Chondrocyte (in vitro differentiated cells): ENCODE measurements around the gene GIT2. TPM values are rescaled to one million over a fixed set of nuclear protein-coding genes. Genes with fewer than 3 reads are reported as not detected.

Experiments
- DNase-seq: peaks from one replicate; pipeline ENCODE4 v3.0.0; 2021; ENCODE audit warnings: mixed read lengths, low spot score
- H3K27ac Mint-ChIP-seq: one replicate; pipeline ENCODE4 v1.8.0; 2021; ENCODE audit warnings: mild to moderate bottlenecking, moderate library complexity, mixed read lengths; ENCODE audit not compliant: unreplicated experiment
- H3K27me3 Mint-ChIP-seq: 2 replicates; pipeline ENCODE4 v1.8.0; 2021; ENCODE audit warnings: low read depth, mixed read lengths
- H3K36me3 Mint-ChIP-seq: 2 replicates; pipeline ENCODE4 v1.8.0; 2021; ENCODE audit warnings: low read depth, mixed read lengths
- H3K4me1 Mint-ChIP-seq: 2 replicates; pipeline ENCODE4 v1.8.0; 2021; ENCODE audit warnings: low read depth, mild to moderate bottlenecking, mixed read lengths
- H3K4me3 Mint-ChIP-seq: one replicate; pipeline ENCODE4 v1.8.0; 2021; ENCODE audit warnings: mild to moderate bottlenecking, moderate library complexity, mixed read lengths; ENCODE audit not compliant: unreplicated experiment
- H3K9me3 Mint-ChIP-seq: 2 replicates; pipeline ENCODE4 v1.8.0; 2021; ENCODE audit warnings: low read depth, mixed read lengths
- total RNA-seq: library from RNA; stranded (reverse); gene quantifications from 3 replicates; pipeline ENCODE4 v1.2.1, GENCODE V29; 2021
- TF ChIP-seq, protein P1 (sequence below): fragments of 200-600 bp; sonication (generic); IDR thresholded peaks from 2 replicates; pipeline ENCODE4 v1.5.0; 2021; ENCODE audit warnings: antibody characterized with exemption, mild to moderate bottlenecking, moderate library complexity

The GIT2 gene
- total RNA-seq, 1 donor from 2014 or later = 38.1 TPM

DNA sequence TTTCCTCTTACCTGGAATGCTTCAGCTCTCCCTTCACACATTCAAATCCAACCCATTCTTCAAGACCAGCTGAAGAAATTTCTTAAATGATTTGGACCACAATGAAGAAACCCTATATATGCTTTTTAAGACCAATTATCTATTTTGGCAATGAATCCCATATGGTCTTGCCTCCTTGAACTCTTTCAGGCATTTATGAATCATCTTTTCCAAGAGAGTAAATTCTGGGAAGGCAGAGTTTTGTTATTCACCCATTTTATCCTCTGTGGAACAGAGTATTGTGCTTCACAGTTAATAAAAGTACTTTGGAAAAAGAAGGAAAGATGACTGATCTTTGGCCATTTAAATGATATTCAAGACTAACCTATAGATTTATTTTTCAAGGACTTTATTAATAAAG lies 14.0 kb downstream of the GIT2 start:
- H3K4me3 Mint-ChIP-seq = no peak overlapping the region
- H3K27ac Mint-ChIP-seq = no peak overlapping the region
- H3K9me3 Mint-ChIP-seq = peaks cover 8% of the 10 kb centered on the region
- peaks cover 33% of the 10 kb centered on the region for H3K36me3 Mint-ChIP-seq
- no peaks in the 10 kb centered on the region for H3K27me3 Mint-ChIP-seq
- H3K4me1 Mint-ChIP-seq = peaks cover 7% of the 10 kb centered on the region
- DNase-seq = no peak
- TF ChIP-seq, protein P1, sequence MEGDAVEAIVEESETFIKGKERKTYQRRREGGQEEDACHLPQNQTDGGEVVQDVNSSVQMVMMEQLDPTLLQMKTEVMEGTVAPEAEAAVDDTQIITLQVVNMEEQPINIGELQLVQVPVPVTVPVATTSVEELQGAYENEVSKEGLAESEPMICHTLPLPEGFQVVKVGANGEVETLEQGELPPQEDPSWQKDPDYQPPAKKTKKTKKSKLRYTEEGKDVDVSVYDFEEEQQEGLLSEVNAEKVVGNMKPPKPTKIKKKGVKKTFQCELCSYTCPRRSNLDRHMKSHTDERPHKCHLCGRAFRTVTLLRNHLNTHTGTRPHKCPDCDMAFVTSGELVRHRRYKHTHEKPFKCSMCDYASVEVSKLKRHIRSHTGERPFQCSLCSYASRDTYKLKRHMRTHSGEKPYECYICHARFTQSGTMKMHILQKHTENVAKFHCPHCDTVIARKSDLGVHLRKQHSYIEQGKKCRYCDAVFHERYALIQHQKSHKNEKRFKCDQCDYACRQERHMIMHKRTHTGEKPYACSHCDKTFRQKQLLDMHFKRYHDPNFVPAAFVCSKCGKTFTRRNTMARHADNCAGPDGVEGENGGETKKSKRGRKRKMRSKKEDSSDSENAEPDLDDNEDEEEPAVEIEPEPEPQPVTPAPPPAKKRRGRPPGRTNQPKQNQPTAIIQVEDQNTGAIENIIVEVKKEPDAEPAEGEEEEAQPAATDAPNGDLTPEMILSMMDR = no peak

DNA sequence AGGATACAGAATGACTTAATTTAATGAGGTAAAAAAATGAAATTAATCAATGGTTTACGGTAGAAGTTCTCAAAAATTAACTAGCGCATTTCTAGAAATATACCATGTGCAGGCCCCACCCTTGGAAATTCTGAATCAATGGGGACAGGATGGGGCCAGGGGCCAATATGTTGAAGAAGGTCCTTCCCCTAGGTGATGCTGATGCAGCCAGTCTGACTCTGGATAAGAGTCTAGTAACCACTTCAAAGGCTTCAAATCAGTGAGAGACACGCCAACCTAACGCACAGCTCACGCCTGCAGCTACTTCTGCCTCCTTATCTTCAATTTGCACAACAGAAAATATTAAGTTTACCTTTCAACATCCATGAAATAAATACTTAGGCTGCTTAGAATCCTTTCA lies 14.9 kb downstream of the GIT2 start:
- DNase-seq = no peak
- Mint-ChIP-seq H3K27ac (no peak overlapping the region), H3K9me3 (peaks cover 8% of the 10 kb centered on the region), H3K4me3 (no peak overlapping the region), H3K4me1 (peaks cover 7% of the 10 kb centered on the region), H3K36me3 (peaks cover 36% of the 10 kb centered on the region), H3K27me3 (no peaks in the 10 kb centered on the region)
- TF ChIP-seq, protein P1 = no peak

DNA sequence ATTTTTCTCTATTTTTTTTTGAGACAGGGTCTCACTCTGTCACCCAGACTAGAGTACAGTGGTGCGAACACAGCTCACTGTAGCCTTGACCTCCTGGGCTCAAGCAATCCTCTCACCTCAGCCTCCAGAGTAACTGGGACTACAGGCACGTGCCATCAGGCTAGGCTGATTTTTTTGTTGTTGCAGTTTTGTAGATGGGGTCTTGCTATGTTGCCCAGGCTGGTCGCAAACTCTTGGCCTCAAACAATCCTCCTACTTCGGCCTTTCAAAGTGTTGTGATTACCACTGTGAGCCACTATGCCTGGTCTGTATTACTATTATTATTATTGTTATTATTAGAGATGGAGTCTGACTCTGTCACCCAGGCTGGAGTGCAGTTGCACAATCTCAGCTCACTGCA lies 23.3 kb downstream of the GIT2 start:
- DNase-seq = no peak
- Mint-ChIP-seq H3K9me3 (peaks cover 7% of the 10 kb centered on the region), H3K27me3 (no peaks in the 10 kb centered on the region), H3K4me3 (no peak overlapping the region), H3K36me3 (peaks cover 34% of the 10 kb centered on the region), H3K27ac (no peak overlapping the region), H3K4me1 (no peaks in the 10 kb centered on the region)
- TF ChIP-seq, protein P1 = no peak

DNA sequence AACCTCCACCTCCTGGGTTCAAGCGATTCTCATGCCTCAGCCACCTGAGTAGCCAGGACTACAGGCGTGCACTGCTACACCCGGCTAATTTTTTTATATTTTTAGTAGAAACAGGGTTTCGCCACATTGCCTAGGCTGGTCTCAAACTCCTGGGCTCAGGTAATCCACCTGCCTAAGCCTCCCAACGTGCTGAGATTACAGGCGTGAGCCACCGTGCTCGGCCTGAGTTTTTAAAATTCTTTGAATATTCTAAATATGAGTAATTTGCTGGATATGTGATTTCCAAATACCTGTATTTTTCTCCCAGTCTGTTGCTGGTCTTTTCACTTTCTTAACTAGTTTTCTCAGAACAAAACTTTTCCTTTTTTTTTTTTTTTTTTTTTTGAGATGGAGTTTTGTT lies 27.4 kb downstream of the GIT2 start:
- H3K36me3 Mint-ChIP-seq = peaks cover 25% of the 10 kb centered on the region
- H3K27ac Mint-ChIP-seq = no peak overlapping the region
- H3K9me3 Mint-ChIP-seq = no peaks in the 10 kb centered on the region
- no peaks in the 10 kb centered on the region for H3K27me3 Mint-ChIP-seq
- H3K4me1 Mint-ChIP-seq = no peaks in the 10 kb centered on the region
- TF ChIP-seq, protein P1 = no peak
- H3K4me3 Mint-ChIP-seq = no peak overlapping the region
- no peak for DNase-seq

DNA sequence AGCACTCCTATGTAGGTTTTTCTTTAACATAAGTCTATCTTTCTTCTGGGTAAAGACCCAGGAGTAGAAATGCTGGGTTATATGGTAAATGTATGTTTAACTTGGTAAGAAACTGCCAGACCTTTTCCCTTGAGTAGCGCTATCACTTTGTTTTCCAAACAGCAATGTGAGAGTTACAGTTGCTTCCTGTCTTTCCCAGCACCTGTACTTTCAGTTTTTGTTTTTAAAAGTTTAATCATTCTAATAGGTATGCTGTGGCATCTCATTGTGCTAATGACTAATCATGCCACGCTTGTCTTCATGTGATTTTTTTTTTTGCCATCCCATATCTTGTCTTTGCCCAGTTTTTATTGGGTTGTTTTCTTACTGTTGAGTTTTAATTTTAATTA lies 28.1 kb downstream of the GIT2 start:
- TF ChIP-seq, protein P1 = no peak
- DNase-seq = no peak
- H3K27me3 Mint-ChIP-seq = no peaks in the 10 kb centered on the region
- H3K4me1 Mint-ChIP-seq = no peaks in the 10 kb centered on the region
- H3K27ac Mint-ChIP-seq = no peak overlapping the region
- no peaks in the 10 kb centered on the region for H3K9me3 Mint-ChIP-seq
- H3K4me3 Mint-ChIP-seq = no peak overlapping the region
- peaks cover 21% of the 10 kb centered on the region for H3K36me3 Mint-ChIP-seq
